ENCODE data around the gene GALNT10. TPM values are rescaled to one million over a fixed set of nuclear protein-coding genes. Genes with fewer than 3 reads are reported as not detected.

Gene GALNT10
- total RNA-seq (2022; extraction: Qiagen RNA extraction; ENCODE audit: low read depth): 71.7 to 98.9 TPM (median 86.3 TPM) in 5 replicates

GRCh38 chr5:154190595-154191304, at the start of gene GALNT10:
Gene GALNT10 (plus strand): TSS chr5:154190733. CDS start chr5:154190867, 134 bp downstream.

GRCh38 chr5:154445422-154446194, 255.1 kb downstream of the GALNT10 start, which contains the start of gene SAP30L:
Gene SAP30L (plus strand): TSS chr5:154445997. CDS start chr5:154446605, 608 bp downstream.

Other genes with a start within 250 kb of the GALNT10 start
- 8.3 to 14.0 TPM (median 10.1 TPM) in 5 replicates for gene FAM114A2, start 151.8 kb upstream of the GALNT10 start, total RNA-seq (2022; extraction: Qiagen RNA extraction; ENCODE audit: low read depth)
- gene MFAP3, start 151.8 kb upstream of the GALNT10 start, total RNA-seq (2022; extraction: Qiagen RNA extraction; ENCODE audit: low read depth): 19.2 to 35.5 TPM (median 25.3 TPM) in 5 replicates

Measured in A549 treated with GW870086 at 1 μM for 4 hours (cell line).